DOHH2 (cell line): ENCODE data around the gene HOXA10.

Experiments used
- H3F3A ChIP-seq: fragments of 200-600 bp; sonication (generic), shearing (Covaris generic); 2 replicates; pipeline ENCODE4 v1.6.0; 2016; ENCODE audit warnings: antibody characterized with exemption, mild to moderate bottlenecking; ENCODE audit not compliant: control insufficient read depth, insufficient read depth
- H3K27ac ChIP-seq: fragments of 200-600 bp; sonication (generic); 2 replicates; pipeline ENCODE4 v1.5.1; 2014; ENCODE audit warnings: low read depth, mild to moderate bottlenecking, low read length, moderate library complexity
- H3K27me3 ChIP-seq: fragments of 200-600 bp; sonication (generic); 2 replicates; pipeline ENCODE4 v1.6.1; 2014; ENCODE audit warnings: mild to moderate bottlenecking, low read length, mixed read lengths; ENCODE audit not compliant: control insufficient read depth
- H3K36me3 ChIP-seq: fragments of 200-600 bp; sonication (generic); 2 replicates; pipeline ENCODE4 v1.6.1; 2014; ENCODE audit warnings: mild to moderate bottlenecking, low read length, moderate library complexity, mixed read lengths; ENCODE audit not compliant: control insufficient read depth
- H3K4me1 ChIP-seq: fragments of 200-600 bp; sonication (generic); 2 replicates; pipeline ENCODE4 v1.6.1; 2014; ENCODE audit warnings: mild to moderate bottlenecking, low read length, mixed read lengths; ENCODE audit not compliant: control insufficient read depth
- H3K4me2 ChIP-seq: fragments of 200-600 bp; sonication (generic); 2 replicates; pipeline ENCODE4 v1.6.0; 2014; ENCODE audit warnings: mild to moderate bottlenecking, low read length, moderate library complexity
- H3K4me3 ChIP-seq: fragments of 200-600 bp; sonication (generic); 2 replicates; pipeline ENCODE4 v1.5.1; 2014; ENCODE audit warnings: mild to moderate bottlenecking, low read length, mixed read lengths
- H3K79me2 ChIP-seq: fragments of 200-600 bp; sonication (generic); 2 replicates; pipeline ENCODE4 v1.6.1; 2014; ENCODE audit warnings: mild to moderate bottlenecking, low read length, mixed read lengths; ENCODE audit not compliant: control insufficient read depth
- H3K9me2 ChIP-seq: fragments of 200-600 bp; sonication (generic); replicated peaks from 2 replicates; pipeline ENCODE4 v1.6.1; 2014; ENCODE audit warnings: mild to moderate bottlenecking, low read length, mixed read lengths; ENCODE audit not compliant: control insufficient read depth
- H3K9me3 ChIP-seq: fragments of 200-600 bp; sonication (generic); 2 replicates; pipeline ENCODE4 v1.6.1; 2014; ENCODE audit warnings: antibody characterized with exemption, low read length, mixed read lengths; ENCODE audit not compliant: control insufficient read depth, insufficient read depth
- H4K20me1 ChIP-seq: fragments of 200-600 bp; sonication (generic); 2 replicates; pipeline ENCODE4 v1.6.0; 2014; ENCODE audit warnings: low read depth, mild to moderate bottlenecking, antibody characterized with exemption, low read length, moderate library complexity; ENCODE audit not compliant: control insufficient read depth, insufficient read depth
- CTCF ChIP-seq: fragments of 200-600 bp; sonication (generic); IDR thresholded peaks from one replicate; pipeline ENCODE4 v1.5.1; 2014; ENCODE audit warnings: antibody characterized with exemption, mild to moderate bottlenecking, low read depth, low read length; ENCODE audit not compliant: poor library complexity, severe bottlenecking
- EZH2phosphoT487 ChIP-seq: fragments of 200-600 bp; sonication (generic); IDR thresholded peaks from 2 replicates; pipeline ENCODE4 v1.6.1; 2017; ENCODE audit warnings: borderline replicate concordance, mild to moderate bottlenecking, antibody characterized with exemption, low read length, moderate library complexity, mixed read lengths

HOXA10 gene

GRCh38 chr7:27149842-27150567 lies 24.1 kb downstream of the HOXA10 start:
- peak overlapping the region; percentile 94 for H3K4me2 ChIP-seq
- TF ChIP-seq EZH2phosphoT487 (no peak), CTCF (no peak)
- H3K9me2 ChIP-seq: no peaks in the 10 kb centered on the region
- H3K4me1 ChIP-seq: peaks cover 52% of the 10 kb centered on the region
- no peaks in the 10 kb centered on the region for H3K36me3 ChIP-seq
- H3F3A ChIP-seq: no peaks in the 10 kb centered on the region
- H3K9me3 ChIP-seq: no peaks in the 10 kb centered on the region
- peaks cover 70% of the 10 kb centered on the region for H3K27me3 ChIP-seq
- H4K20me1 ChIP-seq: no peaks in the 10 kb centered on the region
- no peak overlapping the region for H3K27ac ChIP-seq
- no peaks in the 10 kb centered on the region for H3K79me2 ChIP-seq
- peak overlapping the region; percentile 77 for H3K4me3 ChIP-seq

DNA sequence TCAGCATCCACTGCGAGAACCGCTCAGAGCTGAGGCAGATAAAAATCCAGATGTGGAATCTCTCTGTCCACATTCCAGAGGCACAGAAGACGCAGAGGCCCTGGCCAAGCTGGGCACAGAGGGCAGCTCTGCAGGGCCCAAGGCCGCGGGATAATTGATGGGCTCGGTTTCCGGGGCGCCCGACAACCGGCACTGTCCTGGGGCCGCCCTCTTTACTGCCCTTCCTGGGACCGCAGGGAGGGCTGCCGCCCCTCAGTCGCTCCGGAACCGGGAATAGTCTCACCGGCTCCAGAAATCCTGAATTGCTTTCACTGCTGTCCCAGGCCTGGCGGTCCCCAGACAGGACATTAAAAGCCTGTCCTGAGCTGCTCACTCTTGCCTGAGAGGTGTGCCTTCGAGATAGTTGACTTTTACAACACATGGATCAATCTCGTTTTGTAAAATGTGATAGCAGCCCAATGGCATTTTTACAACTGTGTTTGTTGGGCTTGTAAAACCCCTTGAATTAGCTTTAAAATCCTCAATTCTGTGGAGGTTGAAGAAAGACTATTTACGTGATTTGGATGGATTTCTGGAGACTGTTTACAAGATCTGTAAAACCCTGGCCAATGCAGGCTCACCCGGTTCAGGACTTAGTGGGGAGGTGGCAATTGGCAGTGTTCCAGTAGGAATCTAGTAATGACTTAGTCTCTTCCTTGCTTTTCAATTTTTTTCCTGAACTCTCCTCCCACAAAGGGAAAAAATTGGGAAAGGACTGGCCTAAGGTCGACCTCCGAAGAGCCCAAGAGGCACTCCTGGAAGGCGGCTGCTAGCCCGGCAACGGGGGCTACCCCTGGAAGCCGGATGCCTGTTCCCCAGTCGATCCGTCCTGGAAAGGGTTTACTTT lies 25.1 kb downstream of the HOXA10 start:
- H3K4me2 ChIP-seq: peak overlapping the region; percentile 94
- TF ChIP-seq EZH2phosphoT487: no peak
- peaks cover 52% of the 10 kb centered on the region for H3K4me1 ChIP-seq
- peak overlapping the region; percentile 77 for H3K4me3 ChIP-seq
- no peaks in the 10 kb centered on the region for H3K36me3 ChIP-seq
- H3F3A ChIP-seq: no peaks in the 10 kb centered on the region
- H3K9me3 ChIP-seq: no peaks in the 10 kb centered on the region
- H3K27ac ChIP-seq: no peak overlapping the region
- H3K79me2 ChIP-seq: no peaks in the 10 kb centered on the region
- H3K27me3 ChIP-seq: peaks cover 62% of the 10 kb centered on the region
- H3K9me2 ChIP-seq: no peaks in the 10 kb centered on the region
- no peaks in the 10 kb centered on the region for H4K20me1 ChIP-seq

GRCh38 chr7:27148031-27148755 lies 25.9 kb downstream of the HOXA10 start:
- Histone ChIP-seq H3K27me3 (peaks cover 54% of the 10 kb centered on the region), H3K27ac (no peak overlapping the region), H3K79me2 (no peaks in the 10 kb centered on the region)

More at GRCh38 chr7:27148031-27148755, 25.9 kb downstream of the HOXA10 start:
- Histone ChIP-seq H3K4me3 (peak overlapping the region; percentile 77), H3K4me2 (peak overlapping the region; percentile 94), H3K4me1 (peaks cover 52% of the 10 kb centered on the region), H4K20me1 (no peaks in the 10 kb centered on the region), H3K9me2 (no peaks in the 10 kb centered on the region), H3F3A (no peaks in the 10 kb centered on the region), H3K9me3 (no peaks in the 10 kb centered on the region), H3K36me3 (no peaks in the 10 kb centered on the region)
- TF ChIP-seq EZH2phosphoT487 (0 out of 2 replicates have a peak, but pooled peaks have one; percentile 46), CTCF (no peak)
